RWPE2 (cell line): ENCODE data around the gene RXRA.

Experiments used
- ATAC-seq: fragments of 200-7000 bp; cut with Tn5 transposase; 3 replicates; pipeline ENCODE4 v1.9.1; 2021; ENCODE audit warnings: low read depth
- DNase-seq: peaks from one replicate; pipeline ENCODE4 v3.0.0-alpha.2; 2020; ENCODE audit warnings: low spot score
- H3K27ac ChIP-seq: fragments of 450-650 bp; 2 replicates; pipeline ENCODE4 v1.5.1; 2017; ENCODE audit warnings: mild to moderate bottlenecking; ENCODE audit not compliant: poor library complexity, severe bottlenecking
- H3K27me3 ChIP-seq: fragments of 250-450 bp; sonication (Bioruptor Pico); 2 replicates; pipeline ENCODE4 v1.5.1; 2021; ENCODE audit warnings: mild to moderate bottlenecking, moderate library complexity; ENCODE audit not compliant: insufficient read depth, poor library complexity, severe bottlenecking
- H3K36me3 ChIP-seq: fragments of 250-450 bp; sonication (Bioruptor Pico); 2 replicates; pipeline ENCODE4 v1.5.1; 2020; ENCODE audit warnings: low read depth, mild to moderate bottlenecking, moderate library complexity
- H3K4me1 ChIP-seq: fragments of 250-450 bp; sonication (Bioruptor Pico); 2 replicates; pipeline ENCODE4 v1.5.1; 2021; ENCODE audit warnings: mild to moderate bottlenecking, moderate library complexity; ENCODE audit not compliant: insufficient read depth, poor library complexity, severe bottlenecking
- H3K4me3 ChIP-seq: fragments of 250-450 bp; sonication (Bioruptor Pico); 2 replicates; pipeline ENCODE4 v1.5.1; 2021; ENCODE audit warnings: mild to moderate bottlenecking, moderate library complexity; ENCODE audit not compliant: severe bottlenecking
- H3K9me3 ChIP-seq: fragments of 250-450 bp; sonication (Bioruptor Pico); 2 replicates; pipeline ENCODE4 v1.5.1; 2021; ENCODE audit warnings: mild to moderate bottlenecking, moderate library complexity; ENCODE audit not compliant: severe bottlenecking
- TF ChIP-seq, protein P1 (sequence below): fragments of 450-650 bp; IDR thresholded peaks from one replicate; pipeline ENCODE4 v1.5.1; 2017; ENCODE audit warnings: mild to moderate bottlenecking, moderate library complexity; ENCODE audit not compliant: poor library complexity, severe bottlenecking

The RXRA gene

DNA sequence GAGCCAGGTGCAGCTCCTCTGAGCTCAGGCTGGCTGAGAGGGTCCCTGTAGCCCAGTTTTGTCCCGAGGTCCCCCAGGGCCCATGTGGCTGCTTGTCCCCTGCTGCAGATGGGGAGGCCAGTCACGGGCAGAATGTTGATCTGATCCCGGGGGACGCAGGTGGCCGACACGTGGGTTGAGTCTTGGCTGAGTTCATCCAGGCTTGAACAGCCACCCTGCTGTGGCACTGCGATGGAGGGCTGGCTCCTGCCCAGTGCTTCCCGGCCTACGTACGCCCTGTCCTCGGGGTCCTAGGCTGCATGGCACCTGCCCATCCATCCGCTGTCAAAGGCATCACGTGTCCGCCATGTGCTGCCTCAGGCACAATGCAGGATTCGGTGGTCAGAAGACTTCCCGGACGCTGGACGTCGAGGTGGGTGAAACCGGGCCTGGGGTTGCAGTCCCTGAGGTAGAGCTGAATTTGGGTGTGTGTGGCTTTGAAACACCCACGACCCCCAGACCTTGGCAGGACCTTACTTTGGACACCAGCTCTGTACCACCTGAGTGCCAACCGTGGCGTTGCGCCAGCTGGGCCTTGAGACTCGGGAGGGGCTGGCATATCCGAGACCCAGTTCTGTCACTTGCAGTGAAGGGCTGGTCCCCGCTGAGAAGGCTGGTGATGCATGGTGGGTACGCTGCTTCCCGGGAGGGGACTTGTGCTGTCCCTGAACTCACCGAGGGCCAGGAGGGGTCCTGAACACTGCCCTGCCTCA lies 22.3 kb downstream of the RXRA start:
- Histone ChIP-seq H3K27ac (no peak overlapping the region), H3K4me1 (peaks cover 4% of the 10 kb centered on the region)
- TF ChIP-seq, protein P1, sequence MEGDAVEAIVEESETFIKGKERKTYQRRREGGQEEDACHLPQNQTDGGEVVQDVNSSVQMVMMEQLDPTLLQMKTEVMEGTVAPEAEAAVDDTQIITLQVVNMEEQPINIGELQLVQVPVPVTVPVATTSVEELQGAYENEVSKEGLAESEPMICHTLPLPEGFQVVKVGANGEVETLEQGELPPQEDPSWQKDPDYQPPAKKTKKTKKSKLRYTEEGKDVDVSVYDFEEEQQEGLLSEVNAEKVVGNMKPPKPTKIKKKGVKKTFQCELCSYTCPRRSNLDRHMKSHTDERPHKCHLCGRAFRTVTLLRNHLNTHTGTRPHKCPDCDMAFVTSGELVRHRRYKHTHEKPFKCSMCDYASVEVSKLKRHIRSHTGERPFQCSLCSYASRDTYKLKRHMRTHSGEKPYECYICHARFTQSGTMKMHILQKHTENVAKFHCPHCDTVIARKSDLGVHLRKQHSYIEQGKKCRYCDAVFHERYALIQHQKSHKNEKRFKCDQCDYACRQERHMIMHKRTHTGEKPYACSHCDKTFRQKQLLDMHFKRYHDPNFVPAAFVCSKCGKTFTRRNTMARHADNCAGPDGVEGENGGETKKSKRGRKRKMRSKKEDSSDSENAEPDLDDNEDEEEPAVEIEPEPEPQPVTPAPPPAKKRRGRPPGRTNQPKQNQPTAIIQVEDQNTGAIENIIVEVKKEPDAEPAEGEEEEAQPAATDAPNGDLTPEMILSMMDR = no peak

DNA sequence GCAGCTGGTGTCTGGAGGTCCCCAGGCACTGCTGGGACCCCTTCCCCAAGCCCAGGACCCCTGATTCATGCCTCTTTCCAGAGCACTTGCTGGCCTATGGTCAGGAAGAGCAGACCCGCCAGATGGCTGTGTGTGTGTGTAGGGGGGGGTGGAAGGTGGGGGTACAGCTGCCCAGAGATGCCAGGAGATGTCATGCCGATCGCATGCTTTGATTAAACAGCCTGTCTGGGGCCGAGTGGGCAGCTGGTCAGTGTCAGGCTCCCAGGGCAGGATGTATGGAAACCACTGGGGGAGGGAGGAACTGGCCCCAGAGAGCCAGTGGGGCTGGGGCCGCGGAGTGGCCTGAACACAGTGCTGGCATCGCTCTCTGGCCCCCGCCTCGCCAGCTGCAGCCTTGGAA lies 23.7 kb downstream of the RXRA start:
- no peaks in the 10 kb centered on the region for H3K9me3 ChIP-seq
- no peak overlapping the region for H3K27ac ChIP-seq

More for the DNA sequence above, 22.3 kb downstream of the RXRA start:
- DNase-seq (no peak), ATAC-seq (no peak)
- Histone ChIP-seq H3K27me3 (no peaks in the 10 kb centered on the region), H3K36me3 (no peaks in the 10 kb centered on the region), H3K4me3 (no peak overlapping the region), H3K9me3 (no peaks in the 10 kb centered on the region)

DNA sequence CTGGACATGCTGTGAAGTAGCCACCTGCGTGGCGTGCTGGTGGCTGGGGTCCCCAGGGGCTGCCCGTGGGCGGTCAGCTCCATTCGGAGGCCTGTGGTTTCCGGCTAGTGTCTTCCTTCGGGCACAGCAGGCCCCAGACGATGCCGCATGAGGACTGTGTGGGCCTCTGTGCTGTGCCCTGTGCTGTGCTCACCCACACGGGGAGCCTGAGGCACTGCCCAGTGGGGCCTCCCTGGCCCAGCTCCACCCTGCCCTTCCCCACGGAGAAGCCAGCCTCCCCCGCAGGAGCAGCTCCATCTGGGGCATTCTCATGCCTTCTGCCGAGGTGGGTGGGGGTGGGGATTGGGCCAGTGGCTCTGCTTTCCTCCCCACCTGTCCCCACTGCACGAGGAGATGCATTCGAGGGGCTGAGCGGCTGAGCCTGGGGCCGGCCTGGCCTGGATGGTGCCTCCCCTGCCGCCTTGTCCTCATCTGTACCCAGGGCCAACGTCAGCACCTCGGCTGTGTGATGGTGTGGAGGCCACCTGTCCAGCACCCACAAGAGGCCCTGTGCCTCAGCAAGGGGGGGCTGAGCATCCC lies 24.2 kb downstream of the RXRA start:
- H3K36me3 ChIP-seq = no peaks in the 10 kb centered on the region
- H3K27ac ChIP-seq = no peak overlapping the region
- DNase-seq = no peak
- TF ChIP-seq, protein P1 = no peak
- no peaks in the 10 kb centered on the region for H3K27me3 ChIP-seq
- no peaks in the 10 kb centered on the region for H3K9me3 ChIP-seq
- H3K4me1 ChIP-seq = peaks cover 7% of the 10 kb centered on the region
- H3K4me3 ChIP-seq = no peak overlapping the region
- no peak for ATAC-seq

More for the DNA sequence above, 23.7 kb downstream of the RXRA start:
- ATAC-seq (no peak), DNase-seq (no peak)
- no peak overlapping the region for H3K4me3 ChIP-seq
- no peaks in the 10 kb centered on the region for H3K27me3 ChIP-seq
- no peaks in the 10 kb centered on the region for H3K36me3 ChIP-seq
- peaks cover 4% of the 10 kb centered on the region for H3K4me1 ChIP-seq
- TF ChIP-seq, protein P1 = no peak

DNA sequence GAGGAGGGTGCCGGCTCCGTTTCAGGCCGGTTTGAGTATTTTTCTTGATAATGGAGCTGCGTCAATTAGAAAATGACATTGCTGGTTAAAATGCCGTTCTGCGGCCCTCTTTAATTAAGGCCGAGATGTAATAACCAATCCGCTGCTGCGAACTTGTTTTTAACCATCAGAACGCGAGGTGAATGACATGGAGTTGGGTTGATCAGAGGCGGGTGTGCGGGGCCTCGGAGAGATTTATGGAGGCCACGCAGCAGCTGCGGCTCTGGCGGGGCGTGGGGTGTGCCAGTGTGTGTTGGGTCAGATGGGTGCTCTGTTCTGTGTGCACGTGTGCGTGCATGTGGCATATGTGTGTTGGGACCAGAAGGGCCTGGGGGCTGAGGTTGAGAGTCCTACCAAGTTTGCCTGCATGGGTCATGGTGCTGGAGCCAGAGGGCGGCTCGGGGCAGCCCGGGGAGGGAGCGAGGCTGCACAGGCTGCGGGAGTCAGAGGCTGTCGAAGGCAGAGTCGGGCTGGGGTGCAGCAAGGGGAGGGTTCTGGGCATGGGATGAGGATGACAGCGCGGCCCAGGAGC lies 25.4 kb downstream of the RXRA start:
- Histone ChIP-seq H3K4me1 (peaks cover 18% of the 10 kb centered on the region), H3K9me3 (no peaks in the 10 kb centered on the region), H3K27me3 (no peaks in the 10 kb centered on the region), H3K27ac (no peak overlapping the region), H3K4me3 (no peak overlapping the region), H3K36me3 (no peaks in the 10 kb centered on the region)
- no peak for ATAC-seq
- DNase-seq = no peak
- TF ChIP-seq, protein P1 = no peak
